ENCODE results near the gene TEC. TPM values are rescaled to one million over a fixed set of nuclear protein-coding genes. Genes with fewer than 3 reads are reported as not detected.

Gene TEC
- polyA plus RNA-seq, 1 donor (not counting 4 experiments of a cell fraction or from before 2014, with no cell fraction given) = 0.39 TPM

DNA sequence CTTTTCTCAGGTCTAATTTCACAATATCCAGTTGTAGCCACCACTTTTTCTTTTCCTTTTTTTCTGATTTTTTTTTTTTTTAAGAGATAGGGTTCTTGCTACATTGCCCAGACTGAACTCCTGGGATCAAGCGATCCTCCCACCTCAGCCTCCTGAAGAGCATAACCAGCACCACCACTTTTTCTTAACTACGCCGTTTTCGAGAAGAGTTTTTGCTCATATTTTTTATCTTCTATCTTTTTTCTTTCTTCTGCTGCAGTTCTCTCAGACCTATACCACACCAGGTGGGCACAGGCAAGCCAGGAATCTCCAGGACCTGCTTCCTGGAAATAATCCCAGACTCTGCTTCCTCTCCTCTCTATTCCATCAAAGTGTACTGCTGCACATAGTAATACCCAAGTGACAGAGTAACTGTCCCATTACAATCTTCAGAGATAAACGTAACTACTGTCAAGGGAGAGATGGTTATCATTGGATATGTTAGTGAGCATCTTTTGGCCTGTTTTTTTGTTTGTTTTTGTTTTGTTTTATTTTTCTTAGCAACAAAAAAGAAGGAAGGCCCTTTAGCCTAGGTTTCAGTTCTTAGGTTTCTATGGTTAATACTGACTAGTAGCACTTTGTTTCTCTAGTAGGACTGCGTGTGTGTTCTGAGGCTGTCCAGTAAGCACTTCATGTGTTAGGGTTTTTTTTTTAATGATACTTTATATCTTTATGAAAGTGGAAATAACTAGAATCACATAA, 76.4 kb downstream of the TEC start:
- Histone ChIP-seq H3K9ac (ENCODE audit: control insufficient read depth, extremely low read depth, insufficient read depth, low read length) (no peak overlapping the region), H3K36me3 (ENCODE audit: control insufficient read depth in 2 of 2, extremely low read depth in 1 of 2, insufficient read depth in 2 of 2, low read length in 2 of 2) (no peaks in the 10 kb centered on the region), H2AFZ (ENCODE audit: control insufficient read depth, low read length) (no peak overlapping the region), H3K4me2 (ENCODE audit: control insufficient read depth, extremely low read depth, insufficient read depth, low read depth, low read length) (no peak overlapping the region), H3K27me3 (ENCODE audit: control insufficient read depth, extremely low read depth, insufficient read depth, low read length) (no peaks in the 10 kb centered on the region), H3K27ac (ENCODE audit: control insufficient read depth, insufficient read depth, low read length) (no peak overlapping the region), H3K4me1 (ENCODE audit: control insufficient read depth, extremely low read depth, insufficient read depth, low read length) (no peaks in the 10 kb centered on the region), H3K9me3 (ENCODE audit: control insufficient read depth, low read depth, low read length) (no peaks in the 10 kb centered on the region), H3K9me1 (ENCODE audit: control insufficient read depth, extremely low read depth, insufficient read depth, low read length) (no peaks in the 10 kb centered on the region), H3K4me3 (ENCODE audit: control insufficient read depth in 2 of 3, extremely low read depth in 1 of 3, insufficient read depth in 2 of 3, low read depth in 1 of 3, low read length in 3 of 3) (no peak overlapping the region), H3K79me2 (ENCODE audit: control insufficient read depth, insufficient read depth, low read length) (no peaks in the 10 kb centered on the region), H4K20me1 (ENCODE audit: control insufficient read depth, extremely low read depth, insufficient read depth, low read length) (no peaks in the 10 kb centered on the region)
- DNase-seq (ENCODE audit: low read depth, low spot score) (no peak), FAIRE-seq (no peak)
- no peak for TF ChIP-seq EZH2 (IDR thresholded peaks at IDR 0.05; ENCODE audit: low read length)
- TF ChIP-seq, protein P1, sequence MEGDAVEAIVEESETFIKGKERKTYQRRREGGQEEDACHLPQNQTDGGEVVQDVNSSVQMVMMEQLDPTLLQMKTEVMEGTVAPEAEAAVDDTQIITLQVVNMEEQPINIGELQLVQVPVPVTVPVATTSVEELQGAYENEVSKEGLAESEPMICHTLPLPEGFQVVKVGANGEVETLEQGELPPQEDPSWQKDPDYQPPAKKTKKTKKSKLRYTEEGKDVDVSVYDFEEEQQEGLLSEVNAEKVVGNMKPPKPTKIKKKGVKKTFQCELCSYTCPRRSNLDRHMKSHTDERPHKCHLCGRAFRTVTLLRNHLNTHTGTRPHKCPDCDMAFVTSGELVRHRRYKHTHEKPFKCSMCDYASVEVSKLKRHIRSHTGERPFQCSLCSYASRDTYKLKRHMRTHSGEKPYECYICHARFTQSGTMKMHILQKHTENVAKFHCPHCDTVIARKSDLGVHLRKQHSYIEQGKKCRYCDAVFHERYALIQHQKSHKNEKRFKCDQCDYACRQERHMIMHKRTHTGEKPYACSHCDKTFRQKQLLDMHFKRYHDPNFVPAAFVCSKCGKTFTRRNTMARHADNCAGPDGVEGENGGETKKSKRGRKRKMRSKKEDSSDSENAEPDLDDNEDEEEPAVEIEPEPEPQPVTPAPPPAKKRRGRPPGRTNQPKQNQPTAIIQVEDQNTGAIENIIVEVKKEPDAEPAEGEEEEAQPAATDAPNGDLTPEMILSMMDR (optimal IDR thresholded peaks at IDR 0.05 in 1 of 3, IDR thresholded peaks at IDR 0.05 in 1 of 3, conservative IDR thresholded peaks at IDR 0.05 in 1 of 3; ENCODE audit: extremely low read depth in 1 of 3, insufficient read depth in 2 of 3, low read length in 3 of 3) = no peak
- dilution Hi-C loops (cut with MboI; ENCODE audit: extremely low pct_ligation_motif_present, low sequenced_read_pairs) = no loop called here

DNA sequence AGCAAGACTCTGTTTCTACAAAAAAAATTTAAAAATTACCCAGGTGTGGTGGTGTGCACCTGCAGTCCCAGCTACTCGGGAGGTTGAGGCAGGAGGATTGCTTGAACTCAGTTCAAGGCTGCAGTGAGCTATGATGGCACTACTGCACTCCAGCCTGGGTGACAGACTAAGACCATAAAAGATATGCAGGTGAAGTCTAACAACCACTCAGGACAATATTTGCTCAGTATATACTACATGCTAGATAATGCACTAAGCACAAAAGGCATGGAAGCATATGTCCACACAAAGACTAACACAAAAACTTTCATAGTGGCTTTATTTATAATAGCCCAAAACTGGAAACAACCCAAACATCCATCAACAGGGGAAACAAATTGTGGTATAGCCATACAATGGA, 77.9 kb downstream of the TEC start:
- H4K20me1 ChIP-seq (ENCODE audit: control insufficient read depth, extremely low read depth, insufficient read depth, low read length) = no peaks in the 10 kb centered on the region
- TF ChIP-seq EZH2 (IDR thresholded peaks at IDR 0.05; ENCODE audit: low read length) = no peak
- H3K9ac ChIP-seq (ENCODE audit: control insufficient read depth, extremely low read depth, insufficient read depth, low read length) = no peak overlapping the region
- H2AFZ ChIP-seq (ENCODE audit: control insufficient read depth, low read length) = no peak overlapping the region
- H3K4me1 ChIP-seq (ENCODE audit: control insufficient read depth, extremely low read depth, insufficient read depth, low read length) = no peaks in the 10 kb centered on the region
- FAIRE-seq = no peak
- no peaks in the 10 kb centered on the region for H3K27me3 ChIP-seq (ENCODE audit: control insufficient read depth, extremely low read depth, insufficient read depth, low read length)
- H3K9me1 ChIP-seq (ENCODE audit: control insufficient read depth, extremely low read depth, insufficient read depth, low read length) = no peaks in the 10 kb centered on the region
- no peaks in the 10 kb centered on the region for H3K9me3 ChIP-seq (ENCODE audit: control insufficient read depth, low read depth, low read length)
- H3K27ac ChIP-seq (ENCODE audit: control insufficient read depth, insufficient read depth, low read length) = no peak overlapping the region
- no peak overlapping the region for H3K4me3 ChIP-seq (ENCODE audit: control insufficient read depth in 2 of 3, extremely low read depth in 1 of 3, insufficient read depth in 2 of 3, low read depth in 1 of 3, low read length in 3 of 3)
- dilution Hi-C loops (cut with MboI; ENCODE audit: extremely low pct_ligation_motif_present, low sequenced_read_pairs) = no loop called here
- no peak overlapping the region for H3K4me2 ChIP-seq (ENCODE audit: control insufficient read depth, extremely low read depth, insufficient read depth, low read depth, low read length)
- H3K79me2 ChIP-seq (ENCODE audit: control insufficient read depth, insufficient read depth, low read length) = no peaks in the 10 kb centered on the region
- no peaks in the 10 kb centered on the region for H3K36me3 ChIP-seq (ENCODE audit: control insufficient read depth in 2 of 2, extremely low read depth in 1 of 2, insufficient read depth in 2 of 2, low read length in 2 of 2)
- DNase-seq (ENCODE audit: low read depth, low spot score) = no peak

DNA sequence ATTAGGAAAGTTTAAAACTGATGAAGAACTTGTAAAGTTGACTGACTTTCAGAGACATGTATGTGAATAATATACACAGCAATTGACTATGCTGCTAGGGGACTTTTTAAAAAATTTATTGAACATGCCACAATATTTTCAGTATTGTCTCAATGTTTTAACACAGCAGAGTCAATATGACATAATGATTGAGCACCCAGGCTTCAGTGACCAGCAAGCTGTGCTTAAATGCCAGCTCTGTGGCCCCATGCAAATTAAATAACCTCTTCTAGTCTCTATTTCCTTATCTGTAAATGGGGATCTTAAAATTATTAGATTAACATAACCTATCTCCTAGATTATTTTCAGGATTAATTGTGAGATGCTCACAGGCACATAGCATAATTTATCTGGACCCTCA, 78.8 kb downstream of the TEC start:
- dilution Hi-C loops (cut with MboI; ENCODE audit: extremely low pct_ligation_motif_present, low sequenced_read_pairs) = no loop called here
- H3K4me3 ChIP-seq (ENCODE audit: control insufficient read depth in 2 of 3, extremely low read depth in 1 of 3, insufficient read depth in 2 of 3, low read depth in 1 of 3, low read length in 3 of 3) = no peak overlapping the region
- H3K9me3 ChIP-seq (ENCODE audit: control insufficient read depth, low read depth, low read length) = no peaks in the 10 kb centered on the region
- no peaks in the 10 kb centered on the region for H3K79me2 ChIP-seq (ENCODE audit: control insufficient read depth, insufficient read depth, low read length)
- H4K20me1 ChIP-seq (ENCODE audit: control insufficient read depth, extremely low read depth, insufficient read depth, low read length) = no peaks in the 10 kb centered on the region
- no peaks in the 10 kb centered on the region for H3K27me3 ChIP-seq (ENCODE audit: control insufficient read depth, extremely low read depth, insufficient read depth, low read length)
- no peak overlapping the region for H3K4me2 ChIP-seq (ENCODE audit: control insufficient read depth, extremely low read depth, insufficient read depth, low read depth, low read length)
- no peak overlapping the region for H3K27ac ChIP-seq (ENCODE audit: control insufficient read depth, insufficient read depth, low read length)
- FAIRE-seq (no peak), DNase-seq (ENCODE audit: low read depth, low spot score) (no peak)
- no peak overlapping the region for H3K9ac ChIP-seq (ENCODE audit: control insufficient read depth, extremely low read depth, insufficient read depth, low read length)
- no peaks in the 10 kb centered on the region for H3K36me3 ChIP-seq (ENCODE audit: control insufficient read depth in 2 of 2, extremely low read depth in 1 of 2, insufficient read depth in 2 of 2, low read length in 2 of 2)
- H3K9me1 ChIP-seq (ENCODE audit: control insufficient read depth, extremely low read depth, insufficient read depth, low read length) = no peaks in the 10 kb centered on the region
- TF ChIP-seq EZH2 (IDR thresholded peaks at IDR 0.05; ENCODE audit: low read length) = no peak
- TF ChIP-seq, protein P1 (optimal IDR thresholded peaks at IDR 0.05 in 1 of 3, IDR thresholded peaks at IDR 0.05 in 1 of 3, conservative IDR thresholded peaks at IDR 0.05 in 1 of 3; ENCODE audit: extremely low read depth in 1 of 3, insufficient read depth in 2 of 3, low read length in 3 of 3) = no peak
- H3K4me1 ChIP-seq (ENCODE audit: control insufficient read depth, extremely low read depth, insufficient read depth, low read length) = no peaks in the 10 kb centered on the region
- H2AFZ ChIP-seq (ENCODE audit: control insufficient read depth, low read length) = no peak overlapping the region

All from keratinocyte (primary cell).